GM21528 (cell line): ENCODE results near the gene MGAT4C.

Source experiments
- ATAC-seq: cut with Tn5 transposase; IDR thresholded peaks from one replicate; pipeline ENCODE4 v1.9.1; 2021; ENCODE audit warnings: mild to moderate bottlenecking, moderate library complexity; ENCODE audit not compliant: unreplicated experiment, low FRiP score

MGAT4C gene

GRCh38 chr12:86230516-86231146 lies 25.6 kb downstream of the MGAT4C start:
- no peak for ATAC-seq

GRCh38 chr12:86229772-86230171 lies 26.4 kb downstream of the MGAT4C start:
- ATAC-seq = no peak

- ATAC-seq = no peak
Observed at GRCh38 chr12:86228656-86229055, 27.5 kb downstream of the MGAT4C start.

- ATAC-seq = no peak
Observed at GRCh38 chr12:86226481-86226880, 29.7 kb downstream of the MGAT4C start.

GRCh38 chr12:86216591-86216990 lies 39.6 kb downstream of the MGAT4C start:
- no peak for ATAC-seq

GRCh38 chr12:86213012-86213411 lies 43.2 kb downstream of the MGAT4C start:
- no peak for ATAC-seq

GRCh38 chr12:86198696-86199444 lies 57.3 kb downstream of the MGAT4C start:
- ATAC-seq = no peak

GRCh38 chr12:86196465-86196864 lies 59.7 kb downstream of the MGAT4C start:
- no peak for ATAC-seq

- ATAC-seq = no peak
Observed at GRCh38 chr12:86194721-86195120, 61.5 kb downstream of the MGAT4C start.

GRCh38 chr12:86193931-86194330 lies 62.3 kb downstream of the MGAT4C start:
- no peak for ATAC-seq

GRCh38 chr12:86188226-86188625 lies 68.0 kb downstream of the MGAT4C start:
- ATAC-seq = no peak

- ATAC-seq = no peak
Observed at GRCh38 chr12:86186449-86186848, 69.7 kb downstream of the MGAT4C start.

GRCh38 chr12:86179855-86180254 lies 76.3 kb downstream of the MGAT4C start:
- no peak for ATAC-seq

GRCh38 chr12:86174188-86174587 lies 82.0 kb downstream of the MGAT4C start:
- no peak for ATAC-seq

- no peak for ATAC-seq
Observed at GRCh38 chr12:86172913-86173443, 83.2 kb downstream of the MGAT4C start.

GRCh38 chr12:86170051-86170450 lies 86.1 kb downstream of the MGAT4C start:
- no peak for ATAC-seq

- ATAC-seq = no peak
Observed at GRCh38 chr12:86158956-86159355, 97.2 kb downstream of the MGAT4C start.

- ATAC-seq = no peak
Observed at GRCh38 chr12:86154620-86155019, 101.6 kb downstream of the MGAT4C start.

- ATAC-seq = no peak
Observed at GRCh38 chr12:86148612-86149011, 107.6 kb downstream of the MGAT4C start.

GRCh38 chr12:86148071-86148470 lies 108.1 kb downstream of the MGAT4C start:
- ATAC-seq = no peak

GRCh38 chr12:86145156-86145555 lies 111.0 kb downstream of the MGAT4C start:
- ATAC-seq = no peak

- ATAC-seq = no peak
Observed at GRCh38 chr12:86143162-86143561, 113.0 kb downstream of the MGAT4C start.
